ENCODE measurements around the gene GRAMD2A. TPM values are rescaled to one million over a fixed set of nuclear protein-coding genes. Genes with fewer than 3 reads are reported as not detected.

GRAMD2A gene
- total RNA-seq, 2 experiments from 2014 or later = 0.10 TPM; not detected in 1

- H3K27ac Mint-ChIP-seq = peak overlapping the region; percentile 9
- POLR2A ChIA-PET = no interaction called here
- H3K36me3 Mint-ChIP-seq (ENCODE audit: low read depth) = no peaks in the 10 kb centered on the region
- no peak for ATAC-seq
- H3K9me3 Mint-ChIP-seq (ENCODE audit: insufficient read depth) = no peaks in the 10 kb centered on the region
- CTCF ChIA-PET = no interaction called here
- H3K4me3 Mint-ChIP-seq = no peak overlapping the region
- H3K4me1 Mint-ChIP-seq (ENCODE audit: low read depth) = no peaks in the 10 kb centered on the region
- peaks cover 8% of the 10 kb centered on the region for H3K27me3 Mint-ChIP-seq (ENCODE audit: low read depth)
- no peak for DNase-seq
Measured at GRCh38 chr15:72161361-72162132, 36.0 kb downstream of the GRAMD2A start.

- POLR2A ChIA-PET = no interaction called here
- H3K36me3 Mint-ChIP-seq (ENCODE audit: low read depth) = no peaks in the 10 kb centered on the region
- H3K27me3 Mint-ChIP-seq (ENCODE audit: low read depth) = peaks cover 8% of the 10 kb centered on the region
- no peak overlapping the region for H3K4me3 Mint-ChIP-seq
- no peaks in the 10 kb centered on the region for H3K9me3 Mint-ChIP-seq (ENCODE audit: insufficient read depth)
- no peak for ATAC-seq
- no peak for DNase-seq
- CTCF ChIA-PET = no interaction called here
- H3K4me1 Mint-ChIP-seq (ENCODE audit: low read depth) = peaks cover under 1% of the 10 kb centered on the region
- H3K27ac Mint-ChIP-seq = no peak overlapping the region
Measured at GRCh38 chr15:72160696-72161245, 36.8 kb downstream of the GRAMD2A start.

GRCh38 chr15:72156928-72157327 lies 40.7 kb downstream of the GRAMD2A start:
- ChIA-PET CTCF (interaction anchor here (0.8 to 2.9 kb wide), 17 partner anchors 8 to 413 kb away, joined by 3 to 39 read pairs (median 7); no protein-coding TSS in a partner anchor), POLR2A (no interaction called here)
- no peak overlapping the region for H3K4me3 Mint-ChIP-seq

GRCh38 chr15:72155635-72156616 lies 41.7 kb downstream of the GRAMD2A start:
- Mint-ChIP-seq H3K4me3 (peak overlapping the region; percentile 67), H3K4me1 (ENCODE audit: low read depth) (peaks cover 3% of the 10 kb centered on the region), H3K36me3 (ENCODE audit: low read depth) (no peaks in the 10 kb centered on the region), H3K27ac (peak overlapping the region; percentile 35), H3K27me3 (ENCODE audit: low read depth) (peaks cover 8% of the 10 kb centered on the region), H3K9me3 (ENCODE audit: insufficient read depth) (no peaks in the 10 kb centered on the region)
- DNase-seq (peak; percentile 89), ATAC-seq (peak; percentile 96)
- ChIA-PET POLR2A (no interaction called here), CTCF (interaction anchor here (0.5 to 2.9 kb wide), 28 partner anchors 8 to 412 kb away, joined by 3 to 39 read pairs (median 4); partner anchors contain the start of genes MYO9A and SENP8)

More at GRCh38 chr15:72156928-72157327, 40.7 kb downstream of the GRAMD2A start:
- Mint-ChIP-seq H3K9me3 (ENCODE audit: insufficient read depth) (no peaks in the 10 kb centered on the region), H3K27ac (no peak overlapping the region), H3K36me3 (ENCODE audit: low read depth) (no peaks in the 10 kb centered on the region), H3K27me3 (ENCODE audit: low read depth) (peaks cover 8% of the 10 kb centered on the region), H3K4me1 (ENCODE audit: low read depth) (peaks cover 3% of the 10 kb centered on the region)
- ATAC-seq = no peak
- no peak for DNase-seq

- no peak overlapping the region for H3K4me3 Mint-ChIP-seq
- no peak overlapping the region for H3K27ac Mint-ChIP-seq
- ChIA-PET POLR2A (no interaction called here), CTCF (interaction anchor here (0.7 to 2.9 kb wide), 10 partner anchors 8 to 411 kb away, joined by 3 to 39 read pairs (median 12); partner anchors contain the start of genes MYO9A and SENP8)
- peaks cover 8% of the 10 kb centered on the region for H3K27me3 Mint-ChIP-seq (ENCODE audit: low read depth)
- no peaks in the 10 kb centered on the region for H3K36me3 Mint-ChIP-seq (ENCODE audit: low read depth)
- DNase-seq = no peak
- no peak for ATAC-seq
- no peaks in the 10 kb centered on the region for H3K9me3 Mint-ChIP-seq (ENCODE audit: insufficient read depth)
- H3K4me1 Mint-ChIP-seq (ENCODE audit: low read depth) = peaks cover 3% of the 10 kb centered on the region
Measured at GRCh38 chr15:72155003-72155621, 42.5 kb downstream of the GRAMD2A start.

GRCh38 chr15:72154316-72154715 lies 43.3 kb downstream of the GRAMD2A start:
- POLR2A ChIA-PET = no interaction called here
- no peak overlapping the region for H3K27ac Mint-ChIP-seq
- CTCF ChIA-PET = interaction anchor here (1.0 to 2.8 kb wide), 6 partner anchors 13 to 410 kb away, joined by 3 to 17 read pairs (median 4); no protein-coding TSS in a partner anchor
- H3K4me1 Mint-ChIP-seq (ENCODE audit: low read depth) = peaks cover 3% of the 10 kb centered on the region
- H3K9me3 Mint-ChIP-seq (ENCODE audit: insufficient read depth) = no peaks in the 10 kb centered on the region
- peaks cover 8% of the 10 kb centered on the region for H3K27me3 Mint-ChIP-seq (ENCODE audit: low read depth)
- no peak overlapping the region for H3K4me3 Mint-ChIP-seq
- DNase-seq (no peak), ATAC-seq (no peak)
- H3K36me3 Mint-ChIP-seq (ENCODE audit: low read depth) = no peaks in the 10 kb centered on the region

DNA sequence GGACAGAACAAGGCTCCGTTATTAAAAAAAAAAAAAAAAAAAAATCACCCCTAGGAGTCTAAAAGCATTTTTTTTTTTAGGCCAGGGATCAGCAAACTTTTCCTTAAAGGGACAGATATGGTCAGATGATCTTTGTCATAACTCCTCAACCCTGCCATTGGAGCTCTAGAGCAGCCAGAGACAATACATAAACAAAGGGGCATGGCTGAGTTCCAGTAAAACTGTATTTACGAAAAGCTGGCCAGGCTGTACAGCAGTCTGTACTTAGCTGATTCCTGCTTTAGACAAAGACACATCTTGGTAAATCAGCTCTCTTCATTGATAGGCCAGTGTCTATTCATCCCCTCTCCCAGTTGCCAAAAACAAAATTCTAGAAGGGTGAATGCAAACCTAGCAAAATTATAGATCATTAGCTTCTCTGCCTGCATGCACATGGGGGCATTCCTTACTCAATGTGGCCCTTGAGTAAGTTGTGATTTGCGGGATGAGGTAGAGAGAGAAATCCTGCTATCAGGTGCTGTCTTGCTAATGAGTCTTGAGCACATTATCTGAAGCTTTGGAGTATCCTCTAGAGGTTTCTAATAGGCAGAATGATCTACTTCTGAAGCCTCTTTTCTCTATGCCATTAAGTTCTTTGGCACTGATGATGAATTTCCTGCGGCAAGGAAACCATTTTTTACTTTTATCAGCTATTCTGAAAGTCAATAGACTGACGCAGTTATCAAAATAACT lies 44.2 kb downstream of the GRAMD2A start:
- peaks cover 7% of the 10 kb centered on the region for H3K27me3 Mint-ChIP-seq (ENCODE audit: low read depth)
- CTCF ChIA-PET = interaction anchor here (0.8 to 2.8 kb wide), 7 partner anchors 14 to 410 kb away, joined by 3 to 17 read pairs (median 4); no protein-coding TSS in a partner anchor

GRCh38 chr15:72147418-72147817 lies 50.2 kb downstream of the GRAMD2A start:
- no peak for ATAC-seq
- Mint-ChIP-seq H3K27me3 (ENCODE audit: low read depth) (peaks cover 6% of the 10 kb centered on the region), H3K9me3 (ENCODE audit: insufficient read depth) (no peaks in the 10 kb centered on the region), H3K36me3 (ENCODE audit: low read depth) (no peaks in the 10 kb centered on the region), H3K27ac (no peak overlapping the region), H3K4me1 (ENCODE audit: low read depth) (no peaks in the 10 kb centered on the region), H3K4me3 (no peak overlapping the region)
- ChIA-PET POLR2A (no interaction called here), CTCF (interaction anchor here (2.5 kb wide), 1 partner anchor 9 kb away, joined by 11 read pairs; no protein-coding TSS in a partner anchor)
- DNase-seq = no peak

More for the DNA sequence above, 44.2 kb downstream of the GRAMD2A start:
- Mint-ChIP-seq H3K27ac (no peak overlapping the region), H3K4me1 (ENCODE audit: low read depth) (peaks cover 3% of the 10 kb centered on the region), H3K4me3 (no peak overlapping the region), H3K36me3 (ENCODE audit: low read depth) (no peaks in the 10 kb centered on the region), H3K9me3 (ENCODE audit: insufficient read depth) (no peaks in the 10 kb centered on the region)
- ATAC-seq (no peak), DNase-seq (no peak)
- POLR2A ChIA-PET = no interaction called here

DNA sequence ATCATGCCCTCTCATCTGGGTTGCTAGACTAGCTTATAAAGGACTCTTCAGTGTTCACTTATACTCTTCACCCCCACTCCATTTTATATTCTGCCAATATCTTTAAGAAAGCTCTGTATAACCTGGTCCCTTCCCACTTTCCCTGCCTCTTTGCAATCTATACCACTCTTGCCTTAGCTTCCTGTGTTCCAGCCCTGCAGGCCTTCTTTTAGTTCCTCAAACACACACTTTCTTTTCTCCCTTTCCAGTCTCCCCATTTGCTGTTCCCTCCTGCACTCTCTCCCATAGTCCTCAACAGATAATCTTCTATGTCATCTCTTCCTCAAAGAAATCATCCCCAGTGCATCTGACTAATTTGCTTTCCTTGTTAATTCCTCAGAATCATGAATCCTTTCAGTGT lies 50.7 kb downstream of the GRAMD2A start:
- Mint-ChIP-seq H3K27me3 (ENCODE audit: low read depth) (peaks cover 6% of the 10 kb centered on the region), H3K36me3 (ENCODE audit: low read depth) (no peaks in the 10 kb centered on the region), H3K4me3 (no peak overlapping the region), H3K9me3 (ENCODE audit: insufficient read depth) (no peaks in the 10 kb centered on the region), H3K4me1 (ENCODE audit: low read depth) (no peaks in the 10 kb centered on the region), H3K27ac (no peak overlapping the region)
- ChIA-PET CTCF (interaction anchor here (2.5 kb wide), 1 partner anchor 9 kb away, joined by 11 read pairs; no protein-coding TSS in a partner anchor), POLR2A (no interaction called here)
- DNase-seq (no peak), ATAC-seq (no peak)

DNA sequence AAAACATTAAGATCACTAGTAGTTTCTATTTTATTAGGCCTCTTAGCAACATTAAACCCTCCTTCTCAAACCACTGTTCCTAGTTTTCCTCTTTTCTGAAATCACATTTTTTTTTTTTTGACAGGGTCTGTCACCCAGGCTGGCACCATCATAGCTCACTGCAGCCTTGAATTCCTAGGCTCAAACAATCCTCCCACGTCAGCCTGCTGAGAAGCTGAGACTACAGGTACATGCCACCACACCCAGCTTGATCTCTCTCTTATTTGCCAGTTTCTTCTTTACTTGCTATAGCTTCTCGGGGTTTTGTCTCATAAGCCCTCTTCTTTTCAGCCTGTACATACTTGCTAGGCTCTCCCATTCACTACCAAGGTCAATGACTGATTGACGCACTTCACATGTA lies 51.4 kb downstream of the GRAMD2A start:
- H3K4me3 Mint-ChIP-seq = no peak overlapping the region
- no peaks in the 10 kb centered on the region for H3K9me3 Mint-ChIP-seq (ENCODE audit: insufficient read depth)
- H3K27me3 Mint-ChIP-seq (ENCODE audit: low read depth) = peaks cover 6% of the 10 kb centered on the region
- CTCF ChIA-PET = interaction anchor here (2.5 kb wide), 1 partner anchor 10 kb away, joined by 11 read pairs; no protein-coding TSS in a partner anchor
- DNase-seq (no peak), ATAC-seq (no peak)
- no peaks in the 10 kb centered on the region for H3K36me3 Mint-ChIP-seq (ENCODE audit: low read depth)
- H3K4me1 Mint-ChIP-seq (ENCODE audit: low read depth) = peaks cover 5% of the 10 kb centered on the region
- no peak overlapping the region for H3K27ac Mint-ChIP-seq
- POLR2A ChIA-PET = no interaction called here

All from activated CD8-positive, alpha-beta T cell treated with anti-CD3 and anti-CD28 coated beads, Interleukin-2, amount 10 ng/mL, durations not matched to agents 7 days and 5 days (primary cell).